Activated naive CD8-positive, alpha-beta T cell treated with anti-CD3 and anti-CD28 coated beads, Interleukin-2, amount 10 ng/mL, durations not matched to agents 7 days and 5 days (primary cell): Measurements from ENCODE around the gene TMTC2. TPM values are rescaled to one million over a fixed set of nuclear protein-coding genes. Genes with fewer than 3 reads are reported as not detected.

ENCODE experiments used
- ATAC-seq: fragments of 150-1000 bp; cut with Tn5 transposase; one replicate; pipeline ENCODE4 v1.10.0; 2021; ENCODE audit warnings: low read depth, moderate library complexity
- POLR2A ChIA-PET: fragments of 350-600 bp; sonication (Branson Sonifier 250); formaldehyde crosslinking; loops from one replicate; lab custom pipeline; 2021; ENCODE audit warnings: antibody characterized with exemption; lab: Charles Lee
- DNase-seq: peaks from one replicate; pipeline ENCODE4 v3.0.0; 2021
- H3K27ac Mint-ChIP-seq: one replicate; pipeline ENCODE4 v1.8.0; 2022; ENCODE audit warnings: mild to moderate bottlenecking, mixed read lengths
- H3K27me3 Mint-ChIP-seq: one replicate; pipeline ENCODE4 v1.8.0; 2022; ENCODE audit warnings: mild to moderate bottlenecking, moderate library complexity, mixed read lengths
- H3K36me3 Mint-ChIP-seq: one replicate; pipeline ENCODE4 v1.8.0; 2021; ENCODE audit warnings: mild to moderate bottlenecking, mixed read lengths
- H3K4me1 Mint-ChIP-seq: one replicate; pipeline ENCODE4 v1.8.0; 2021; ENCODE audit warnings: mixed read lengths
- H3K4me3 Mint-ChIP-seq: one replicate; pipeline ENCODE4 v1.8.0; 2022; ENCODE audit warnings: mild to moderate bottlenecking, moderate library complexity, mixed read lengths
- H3K9me3 Mint-ChIP-seq: one replicate; pipeline ENCODE4 v1.8.0; 2021; ENCODE audit warnings: mixed read lengths
- total RNA-seq, 2 experiments: library from RNA; stranded (reverse); gene quantifications; one replicate each; pipeline ENCODE4 v1.2.3, GENCODE V29; 2021

TMTC2 gene
- total RNA-seq, 2 experiments from 2014 or later = 3.3 to 4.1 TPM

DNA sequence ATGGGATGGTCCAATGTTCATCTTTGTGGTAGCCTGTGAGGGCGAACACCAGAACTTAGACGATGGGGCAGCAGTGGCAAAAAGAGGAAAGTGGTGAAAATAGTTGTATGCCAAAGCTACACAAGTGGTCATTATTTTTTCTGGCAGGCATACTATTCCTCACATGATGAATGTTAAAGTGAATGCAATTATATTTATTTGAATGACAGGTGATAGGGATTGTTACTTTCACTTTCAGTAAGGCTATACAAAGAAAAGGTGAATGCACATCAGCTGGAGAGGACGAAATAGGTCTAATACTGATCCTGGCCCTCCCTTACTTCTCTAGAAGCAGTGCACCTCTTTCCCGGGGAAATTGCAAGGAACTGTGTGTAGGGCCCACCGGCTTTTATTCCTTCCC, 470.1 kb downstream of the TMTC2 start:
- Mint-ChIP-seq H3K4me1 (no peaks in the 10 kb centered on the region), H3K36me3 (no peaks in the 10 kb centered on the region), H3K27me3 (peaks cover 4% of the 10 kb centered on the region), H3K4me3 (no peak overlapping the region), H3K9me3 (no peaks in the 10 kb centered on the region), H3K27ac (no peak overlapping the region)
- POLR2A ChIA-PET = no interaction called here
- no peak for ATAC-seq
- DNase-seq = no peak

GRCh38 chr12:83157604-83158003, 470.9 kb downstream of the TMTC2 start:
- POLR2A ChIA-PET = no interaction called here
- Mint-ChIP-seq H3K9me3 (no peaks in the 10 kb centered on the region), H3K27me3 (peaks cover 4% of the 10 kb centered on the region), H3K4me1 (no peaks in the 10 kb centered on the region), H3K4me3 (no peak overlapping the region), H3K27ac (no peak overlapping the region), H3K36me3 (no peaks in the 10 kb centered on the region)
- DNase-seq = no peak
- no peak for ATAC-seq

DNA sequence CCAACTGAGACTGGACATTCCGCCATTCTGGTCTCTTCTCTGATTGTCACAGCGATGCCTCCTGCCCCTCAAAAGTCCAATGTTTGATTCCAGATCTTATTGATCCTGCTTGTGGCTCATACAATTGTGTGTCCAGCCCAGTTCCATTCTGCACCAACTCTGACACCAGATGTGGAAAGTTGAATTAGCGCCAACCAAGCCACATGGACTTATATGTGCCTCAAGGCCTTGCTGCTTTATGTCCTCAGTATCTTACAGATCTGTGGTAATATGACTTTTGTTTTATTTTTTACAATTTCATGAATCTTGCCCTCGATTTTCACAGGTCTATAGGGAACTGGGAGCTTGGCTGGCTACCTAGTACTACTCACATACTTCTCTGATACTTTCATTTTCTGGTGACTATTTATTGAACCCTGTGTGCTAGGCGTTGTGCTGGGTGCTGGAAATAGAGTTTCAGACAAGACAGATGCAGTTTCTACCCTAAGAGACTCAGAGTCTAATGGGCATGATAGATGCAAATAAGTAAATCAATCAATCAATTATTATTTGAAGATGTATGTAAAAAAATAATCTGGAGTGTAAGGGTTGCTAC, 472.0 kb downstream of the TMTC2 start:
- Mint-ChIP-seq H3K36me3 (no peaks in the 10 kb centered on the region), H3K4me3 (no peak overlapping the region)

DNA sequence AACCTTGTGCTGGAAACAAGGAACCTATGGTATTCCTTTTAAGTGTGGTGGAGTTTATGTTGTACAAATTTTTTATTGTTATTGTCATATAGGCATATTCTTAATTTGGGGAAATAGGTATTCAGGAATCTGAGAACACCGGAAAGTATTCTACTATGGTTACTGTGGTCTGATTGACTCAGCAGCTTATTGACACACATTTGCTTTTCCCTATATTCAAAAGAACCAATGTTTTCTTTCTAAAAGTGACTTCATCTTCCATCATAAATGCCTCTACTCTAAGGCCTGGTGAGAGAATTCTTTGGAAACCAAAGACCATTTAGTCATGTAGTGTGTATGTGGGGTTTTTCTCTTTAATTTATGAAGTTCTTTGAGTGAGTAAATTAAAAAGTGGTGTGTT, 474.8 kb downstream of the TMTC2 start:
- H3K27me3 Mint-ChIP-seq = peaks cover 1% of the 10 kb centered on the region
- POLR2A ChIA-PET = no interaction called here
- H3K9me3 Mint-ChIP-seq = peaks cover 2% of the 10 kb centered on the region

More for the DNA sequence above, 472.0 kb downstream of the TMTC2 start:
- Mint-ChIP-seq H3K27me3 (peaks cover 4% of the 10 kb centered on the region), H3K9me3 (no peaks in the 10 kb centered on the region), H3K27ac (no peak overlapping the region), H3K4me1 (no peaks in the 10 kb centered on the region)
- POLR2A ChIA-PET = no interaction called here
- no peak for ATAC-seq
- DNase-seq = no peak

DNA sequence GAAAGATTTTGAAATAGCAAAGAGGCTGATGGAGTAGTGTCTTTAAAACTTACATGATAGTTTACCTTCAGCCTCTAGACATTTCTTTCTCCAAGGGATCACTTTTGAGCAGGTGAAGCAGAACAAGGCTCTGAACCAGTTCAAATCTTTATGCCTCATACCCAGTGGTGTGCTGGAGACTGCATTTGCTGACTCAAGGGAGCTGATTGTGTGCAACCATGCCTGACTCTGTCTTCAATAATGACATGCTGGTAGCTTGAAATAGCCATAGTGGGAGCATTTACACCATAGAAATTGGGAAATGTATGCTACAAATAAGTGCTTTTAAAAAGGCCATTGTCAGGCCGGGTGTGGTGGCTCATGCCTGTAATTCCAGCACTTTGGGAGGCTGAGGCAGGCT, 482.0 kb downstream of the TMTC2 start:
- Mint-ChIP-seq H3K4me1 (no peaks in the 10 kb centered on the region), H3K27me3 (no peaks in the 10 kb centered on the region), H3K9me3 (peaks cover 2% of the 10 kb centered on the region), H3K27ac (no peak overlapping the region), H3K4me3 (no peak overlapping the region), H3K36me3 (no peaks in the 10 kb centered on the region)
- no peak for ATAC-seq
- POLR2A ChIA-PET = no interaction called here
- DNase-seq = no peak

More for the DNA sequence above, 474.8 kb downstream of the TMTC2 start:
- ATAC-seq (no peak), DNase-seq (no peak)
- no peaks in the 10 kb centered on the region for H3K4me1 Mint-ChIP-seq
- no peak overlapping the region for H3K27ac Mint-ChIP-seq
- no peaks in the 10 kb centered on the region for H3K36me3 Mint-ChIP-seq
- no peak overlapping the region for H3K4me3 Mint-ChIP-seq

DNA sequence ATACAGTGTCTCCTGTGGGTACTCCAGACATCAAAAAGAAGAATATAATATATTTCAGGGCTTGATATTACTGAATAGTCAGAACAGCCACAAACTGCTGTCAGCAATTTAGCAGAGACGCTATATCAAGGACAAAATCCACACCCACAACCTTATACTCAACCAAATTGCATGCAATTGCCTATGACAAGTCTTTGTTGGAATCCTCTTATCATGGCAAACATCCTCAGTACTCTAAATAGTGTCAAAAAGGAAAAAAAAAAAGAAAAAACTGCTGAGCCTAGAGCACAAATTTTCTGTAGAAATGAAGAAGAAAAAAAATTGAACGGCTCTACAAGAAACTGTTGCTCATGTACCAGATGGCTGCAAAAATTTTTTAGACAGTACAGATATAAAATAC, 485.7 kb downstream of the TMTC2 start:
- POLR2A ChIA-PET = no interaction called here
- ATAC-seq = no peak
- no peaks in the 10 kb centered on the region for H3K27me3 Mint-ChIP-seq
- no peaks in the 10 kb centered on the region for H3K36me3 Mint-ChIP-seq
- no peaks in the 10 kb centered on the region for H3K4me1 Mint-ChIP-seq
- no peaks in the 10 kb centered on the region for H3K9me3 Mint-ChIP-seq
- no peak overlapping the region for H3K4me3 Mint-ChIP-seq
- DNase-seq = no peak
- H3K27ac Mint-ChIP-seq = no peak overlapping the region

DNA sequence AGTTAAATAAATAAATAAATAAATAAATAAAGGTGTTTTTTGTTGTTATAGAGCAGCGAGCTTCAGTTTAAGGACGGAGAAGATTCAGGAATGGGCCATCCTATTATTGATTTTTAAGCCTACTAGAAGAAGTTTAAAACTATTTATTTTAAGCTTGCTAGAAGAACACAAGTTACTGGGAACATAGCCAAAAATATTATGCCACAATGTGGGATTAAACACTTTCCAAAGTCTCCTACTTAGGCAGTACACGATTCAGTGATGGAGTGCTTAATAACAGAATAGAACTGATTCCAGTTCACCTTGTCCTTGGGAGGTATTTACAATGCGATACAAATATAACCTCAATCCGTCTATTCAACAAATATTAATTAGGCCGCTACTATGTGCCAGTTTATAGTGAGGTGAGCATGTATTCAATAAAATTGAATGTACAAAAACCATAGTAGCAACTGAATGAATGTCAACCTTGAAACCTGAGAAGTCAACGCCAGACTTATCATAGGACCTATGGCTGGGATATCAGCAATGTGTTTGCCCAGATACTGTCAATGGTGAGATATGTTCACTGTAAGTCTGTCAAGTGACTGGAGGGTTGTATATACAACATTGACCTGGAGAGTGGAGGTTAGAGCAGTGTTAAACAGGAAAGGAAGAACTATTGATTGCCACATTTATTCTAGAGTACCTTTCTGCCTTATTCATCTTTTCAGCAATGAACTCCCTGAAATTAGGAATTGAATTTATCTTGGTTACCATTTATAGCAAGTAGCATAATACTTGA, 486.4 kb downstream of the TMTC2 start:
- POLR2A ChIA-PET = no interaction called here
- Mint-ChIP-seq H3K27me3 (no peaks in the 10 kb centered on the region), H3K36me3 (no peaks in the 10 kb centered on the region), H3K4me3 (no peak overlapping the region), H3K4me1 (no peaks in the 10 kb centered on the region), H3K27ac (no peak overlapping the region), H3K9me3 (no peaks in the 10 kb centered on the region)
- ATAC-seq (no peak), DNase-seq (no peak)

- H3K9me3 Mint-ChIP-seq = no peaks in the 10 kb centered on the region
- H3K27me3 Mint-ChIP-seq = no peaks in the 10 kb centered on the region
- no peaks in the 10 kb centered on the region for H3K36me3 Mint-ChIP-seq
- ATAC-seq = no peak
- POLR2A ChIA-PET = no interaction called here
- H3K4me1 Mint-ChIP-seq = no peaks in the 10 kb centered on the region
- H3K27ac Mint-ChIP-seq = no peak overlapping the region
- DNase-seq = no peak
- no peak overlapping the region for H3K4me3 Mint-ChIP-seq
Measured at GRCh38 chr12:83179999-83180398, 493.3 kb downstream of the TMTC2 start.

GRCh38 chr12:83181074-83181473, 494.4 kb downstream of the TMTC2 start:
- Mint-ChIP-seq H3K27me3 (no peaks in the 10 kb centered on the region), H3K27ac (no peak overlapping the region), H3K4me1 (no peaks in the 10 kb centered on the region), H3K9me3 (no peaks in the 10 kb centered on the region), H3K4me3 (no peak overlapping the region), H3K36me3 (no peaks in the 10 kb centered on the region)
- ATAC-seq (no peak), DNase-seq (no peak)
- POLR2A ChIA-PET = no interaction called here

GRCh38 chr12:83183132-83183531, 496.4 kb downstream of the TMTC2 start:
- Mint-ChIP-seq H3K4me1 (no peaks in the 10 kb centered on the region), H3K4me3 (no peak overlapping the region), H3K36me3 (no peaks in the 10 kb centered on the region), H3K27me3 (no peaks in the 10 kb centered on the region), H3K9me3 (no peaks in the 10 kb centered on the region), H3K27ac (no peak overlapping the region)
- no peak for DNase-seq
- ATAC-seq = no peak
- POLR2A ChIA-PET = no interaction called here
